AG04450 (cell line): ENCODE measurements around the gene RTCB. TPM values are rescaled to one million over a fixed set of nuclear protein-coding genes. Genes with fewer than 3 reads are reported as not detected.

Experiments used
- CTCF ChIA-PET: fragments of 300-600, 350-600 bp; formaldehyde crosslinking; extraction: SDS; loops from one replicate; lab custom pipeline; 2022; ENCODE audit warnings: antibody characterized with exemption, inconsistent platforms; lab: Charles Lee
- POLR2A ChIA-PET: fragments of 350-600 bp; formaldehyde crosslinking; extraction: SDS; loops from one replicate; lab custom pipeline; 2021; ENCODE audit warnings: antibody characterized with exemption, inconsistent platforms; lab: Yijun Ruan, JAX
- DNase-seq: peaks from one replicate; pipeline ENCODE4 v3.0.0-alpha.2; 2011; ENCODE audit warnings: low read depth, low spot score
- H3K27ac ChIP-seq: one replicate; pipeline ENCODE4 v1.5.1; 2012; ENCODE audit warnings: low read depth, low read length, control low read depth
- H3K27me3 ChIP-seq: one replicate; pipeline ENCODE4 v1.6.0; 2012; ENCODE audit warnings: low read length; ENCODE audit not compliant: control insufficient read depth, insufficient read depth
- H3K4me3 ChIP-seq: 2 replicates; pipeline ENCODE4 v1.5.1; 2011; ENCODE audit warnings: mild to moderate bottlenecking, low read depth, low read length, control low read depth
- H3K9me3 ChIP-seq: 2 replicates; pipeline ENCODE4 v1.5.1; 2012; ENCODE audit warnings: low read length; ENCODE audit not compliant: control insufficient read depth, insufficient read depth
- polyA plus RNA-seq: library from polyadenylated mRNA; depleted of rRNA; stranded (reverse); fragments of >200 nt; gene quantifications from 2 replicates; pipeline ENCODE4 v1.2.3, GENCODE V29; 2011
- TF ChIP-seq, protein P1 (sequence below): IDR thresholded peaks from 2 replicates; pipeline ENCODE4 v1.5.1; 2011; ENCODE audit warnings: low read depth, low read length, control low read depth, inconsistent platforms

The RTCB gene
- polyA plus RNA-seq, 1 experiment: 179 TPM

DNA sequence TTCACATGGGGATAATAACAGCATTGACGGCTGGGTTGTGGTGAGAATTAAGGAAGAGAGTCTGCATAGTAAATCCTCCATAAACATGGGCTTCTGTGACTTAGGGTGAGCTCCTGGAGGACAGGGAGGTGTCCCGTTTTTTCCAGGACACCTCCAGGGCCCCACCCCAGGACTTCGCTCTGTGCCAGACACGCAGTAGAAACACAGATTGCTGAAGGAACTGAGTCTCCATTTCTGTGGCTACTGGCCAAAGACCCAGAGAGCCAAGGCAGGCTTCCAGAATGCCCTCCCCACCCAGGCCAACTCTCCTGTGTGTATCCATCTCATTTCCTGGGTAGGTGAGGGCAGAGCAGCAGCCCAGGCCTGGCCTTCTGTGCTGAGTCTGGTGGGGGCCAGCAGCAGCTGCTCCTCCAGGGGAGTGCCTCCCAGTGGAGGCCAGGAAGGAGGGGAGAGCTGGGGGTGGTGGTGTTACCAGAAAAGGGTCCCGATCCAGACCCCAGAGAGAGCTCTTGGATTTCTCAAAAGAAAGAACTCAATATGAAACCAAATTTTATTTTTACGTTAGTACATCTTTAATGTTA is 63.9 kb downstream of the RTCB start:
- POLR2A ChIA-PET: no interaction called here

DNA sequence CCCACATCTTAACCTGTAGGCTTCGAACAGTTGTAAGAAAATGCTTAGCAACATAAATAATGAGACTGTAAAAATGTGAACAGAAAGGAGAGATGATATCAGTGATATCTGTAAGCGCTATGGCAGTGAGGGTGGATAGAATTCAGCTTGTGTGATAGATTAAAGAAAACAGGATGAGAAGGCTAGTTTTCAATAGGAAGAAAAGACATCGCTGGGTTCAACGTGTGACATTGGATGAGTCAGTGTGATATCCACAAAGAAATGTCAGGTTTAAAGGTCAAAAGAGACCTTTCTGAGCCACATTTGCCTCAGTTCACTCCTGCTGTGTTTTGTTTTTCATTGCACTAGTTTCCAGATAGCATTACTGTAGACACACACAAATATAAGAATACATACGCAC is 68.1 kb downstream of the RTCB start:
- ChIA-PET POLR2A (no interaction called here), CTCF (no interaction called here)
- Histone ChIP-seq H3K27me3 (peaks cover 2% of the 10 kb centered on the region), H3K9me3 (no peaks in the 10 kb centered on the region), H3K27ac (no peak overlapping the region), H3K4me3 (no peak overlapping the region)
- no peak for DNase-seq
- TF ChIP-seq, protein P1, sequence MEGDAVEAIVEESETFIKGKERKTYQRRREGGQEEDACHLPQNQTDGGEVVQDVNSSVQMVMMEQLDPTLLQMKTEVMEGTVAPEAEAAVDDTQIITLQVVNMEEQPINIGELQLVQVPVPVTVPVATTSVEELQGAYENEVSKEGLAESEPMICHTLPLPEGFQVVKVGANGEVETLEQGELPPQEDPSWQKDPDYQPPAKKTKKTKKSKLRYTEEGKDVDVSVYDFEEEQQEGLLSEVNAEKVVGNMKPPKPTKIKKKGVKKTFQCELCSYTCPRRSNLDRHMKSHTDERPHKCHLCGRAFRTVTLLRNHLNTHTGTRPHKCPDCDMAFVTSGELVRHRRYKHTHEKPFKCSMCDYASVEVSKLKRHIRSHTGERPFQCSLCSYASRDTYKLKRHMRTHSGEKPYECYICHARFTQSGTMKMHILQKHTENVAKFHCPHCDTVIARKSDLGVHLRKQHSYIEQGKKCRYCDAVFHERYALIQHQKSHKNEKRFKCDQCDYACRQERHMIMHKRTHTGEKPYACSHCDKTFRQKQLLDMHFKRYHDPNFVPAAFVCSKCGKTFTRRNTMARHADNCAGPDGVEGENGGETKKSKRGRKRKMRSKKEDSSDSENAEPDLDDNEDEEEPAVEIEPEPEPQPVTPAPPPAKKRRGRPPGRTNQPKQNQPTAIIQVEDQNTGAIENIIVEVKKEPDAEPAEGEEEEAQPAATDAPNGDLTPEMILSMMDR: no peak

More for the DNA sequence above, 63.9 kb downstream of the RTCB start:
- CTCF ChIA-PET: no interaction called here
- Histone ChIP-seq H3K9me3 (peaks cover 7% of the 10 kb centered on the region; the same call in 1 of the 2 replicates), H3K27ac (no peak overlapping the region), H3K27me3 (peaks cover 2% of the 10 kb centered on the region), H3K4me3 (no peak overlapping the region)
- TF ChIP-seq, protein P1: no peak
- no peak for DNase-seq

DNA sequence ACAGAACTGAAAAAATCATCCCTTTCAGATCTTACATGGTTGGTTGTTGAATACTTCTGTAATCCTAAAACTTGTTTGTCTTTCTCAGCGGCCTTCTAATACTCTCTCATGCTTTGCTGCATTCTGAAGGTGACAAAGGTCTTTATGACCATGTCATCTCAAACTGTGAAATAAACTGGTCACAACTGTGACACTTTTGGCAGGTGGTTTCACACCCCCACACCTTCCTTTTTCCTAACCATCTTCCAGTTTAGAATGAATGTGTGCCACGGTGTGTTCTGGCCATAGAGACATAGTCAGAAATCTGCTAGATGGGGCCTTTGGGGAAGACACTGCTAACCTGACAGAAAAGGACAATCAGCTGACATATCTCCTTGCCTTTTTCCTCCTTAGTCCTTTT is 69.1 kb downstream of the RTCB start:
- peaks cover 2% of the 10 kb centered on the region for H3K27me3 ChIP-seq
- CTCF ChIA-PET: interaction anchor here (0.6 kb wide), 1 partner anchor 584 kb away, joined by 3 read pairs; no protein-coding TSS in a partner anchor
- TF ChIP-seq, protein P1: no peak
- H3K9me3 ChIP-seq: no peaks in the 10 kb centered on the region
- DNase-seq: no peak
- POLR2A ChIA-PET: no interaction called here
- no peak overlapping the region for H3K27ac ChIP-seq
- no peak overlapping the region for H3K4me3 ChIP-seq

DNA sequence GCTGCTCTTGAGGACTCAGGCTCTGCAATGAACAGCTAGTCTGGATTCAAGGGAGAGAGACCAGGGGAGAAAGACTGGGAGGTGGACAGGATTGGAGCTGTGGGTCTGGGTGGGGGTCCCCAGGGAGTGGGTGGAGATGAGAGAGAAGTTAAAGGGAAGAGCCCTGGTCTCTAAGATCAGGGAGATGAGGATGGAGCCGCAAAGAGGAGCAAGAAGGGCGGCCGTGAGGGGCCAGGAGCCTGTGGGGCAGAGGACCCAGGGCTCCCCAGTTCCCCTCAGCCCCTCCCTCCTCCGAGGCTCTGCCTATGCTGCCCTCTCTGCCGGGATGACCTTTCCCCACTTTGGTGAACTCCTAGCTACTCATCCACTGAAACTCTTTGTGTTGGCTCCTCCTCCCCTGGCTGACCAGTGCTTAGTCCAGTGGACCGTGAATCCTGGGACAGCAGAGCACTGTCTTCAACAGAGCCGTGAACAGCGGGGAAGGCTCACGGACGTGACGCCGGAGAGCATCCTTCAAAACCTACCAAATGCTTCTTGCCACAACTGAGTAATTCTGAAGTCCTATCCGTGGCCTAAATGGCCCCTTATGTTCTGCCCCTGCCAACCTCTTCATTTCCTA is 70.8 kb downstream of the RTCB start:
- POLR2A ChIA-PET: no interaction called here
- H3K4me3 ChIP-seq: no peak overlapping the region
- H3K27ac ChIP-seq: no peak overlapping the region
- CTCF ChIA-PET: no interaction called here
- no peaks in the 10 kb centered on the region for H3K9me3 ChIP-seq
- DNase-seq: no peak
- H3K27me3 ChIP-seq: peaks cover 2% of the 10 kb centered on the region
- TF ChIP-seq, protein P1: no peak

DNA sequence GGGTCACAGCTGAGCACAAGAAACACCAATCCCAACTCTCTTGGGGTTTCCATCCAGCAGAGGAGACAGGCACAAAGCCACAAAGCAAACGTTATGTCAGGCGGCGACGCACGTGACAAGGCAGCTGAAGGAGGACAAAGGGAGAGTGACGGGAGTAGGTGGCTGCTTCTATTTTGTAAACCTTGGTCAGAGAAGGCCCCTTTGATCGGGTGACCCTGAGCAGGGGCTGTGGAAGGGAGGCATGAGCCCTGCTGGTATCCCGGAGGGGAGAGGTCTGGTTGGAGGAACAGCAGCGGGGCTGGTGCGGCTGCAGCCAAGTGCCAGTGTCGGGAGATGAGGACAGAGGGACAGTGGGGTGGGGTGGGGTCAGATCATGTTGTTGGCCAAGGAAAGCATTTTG is 71.6 kb downstream of the RTCB start:
- TF ChIP-seq, protein P1: no peak
- Histone ChIP-seq H3K4me3 (no peak overlapping the region), H3K9me3 (no peaks in the 10 kb centered on the region), H3K27ac (no peak overlapping the region), H3K27me3 (no peaks in the 10 kb centered on the region)
- ChIA-PET CTCF (no interaction called here), POLR2A (no interaction called here)
- no peak for DNase-seq
